ENCODE results near the gene FZR1. TPM values are rescaled to one million over a fixed set of nuclear protein-coding genes. Genes with fewer than 3 reads are reported as not detected.

The FZR1 gene
- total and polyA plus RNA-seq, 9 of the 15 experiments (the other 6 are each of a cell fraction or from before 2014, with no cell fraction given) = 0.18 to 48.0 (median 22.2) TPM

- TF ChIP-seq ETV5 (CRISPR knock-in tag; IDR thresholded peaks at IDR 0.05; ENCODE audit: low read depth) = no peak
- TF ChIP-seq SREBF1 (IDR thresholded peaks at IDR 0.05; ENCODE audit: borderline replicate concordance, low read depth, low read length) = no peak
- TF ChIP-seq ZNF407 (IDR thresholded peaks at IDR 0.05; ENCODE audit: low read depth) = no peak
- TF ChIP-seq TCFL5 (CRISPR knock-in tag; conservative IDR thresholded peaks at IDR 0.05) = no peak
- no peak for TF ChIP-seq EGR1 (conservative IDR thresholded peaks at IDR 0.05)
- TF ChIP-seq ZNF12 (CRISPR knock-in tag; IDR thresholded peaks at IDR 0.05) = no peak
- TF ChIP-seq PYGO2 (tag; IDR thresholded peaks at IDR 0.05) = no peak
- TF ChIP-seq ZNF224 (CRISPR knock-in tag; IDR thresholded peaks at IDR 0.05) = no peak
- TF ChIP-seq ZBTB17 (CRISPR knock-in tag; IDR thresholded peaks at IDR 0.05) = no peak
- peak; percentile 65 for TF ChIP-seq CXXC5 (CRISPR knock-in tag; IDR thresholded peaks at IDR 0.05)
- no peak for TF ChIP-seq JUND (IDR thresholded peaks at IDR 0.05; ENCODE audit: borderline replicate concordance, low read depth, low read length)
- no peak for TF ChIP-seq JUND (tag; IDR thresholded peaks at IDR 0.05; ENCODE audit: borderline replicate concordance, low read depth, low read length)
- no peak for TF ChIP-seq EHMT2 (IDR thresholded peaks at IDR 0.05)
- TF ChIP-seq ZNF324 (CRISPR knock-in tag; IDR thresholded peaks at IDR 0.05) = no peak
- TF ChIP-seq MTF1 (CRISPR knock-in tag; IDR thresholded peaks at IDR 0.05; ENCODE audit: borderline replicate concordance) = no peak
- no peak for TF ChIP-seq PRPF4 (IDR thresholded peaks at IDR 0.05; ENCODE audit: insufficient read depth, low read depth, low read length, poor library complexity, severe bottlenecking)
- no peak for TF ChIP-seq SIN3B (IDR thresholded peaks at IDR 0.05; ENCODE audit: low read depth)
- no peak for TF ChIP-seq U2AF1 (optimal IDR thresholded peaks at IDR 0.05; ENCODE audit: low read depth, low read length)
- TF ChIP-seq PCBP1 (IDR thresholded peaks at IDR 0.05; ENCODE audit: low read depth, low read length, poor library complexity, severe bottlenecking) = peak; percentile 24
- no peak for TF ChIP-seq MYC (IDR thresholded peaks at IDR 0.05; ENCODE audit: low read depth, low read length)
- TF ChIP-seq MYC (CRISPR knock-in tag; IDR thresholded peaks at IDR 0.05; ENCODE audit: borderline replicate concordance, low read depth) = no peak
These were observed 79.4 kb downstream of the FZR1 start, which contains the start of gene GIPC3 (continued) for GRCh38 chr19:3585301-3586126.
